Testis (tissue), 2 donors: ENCODE results near the gene CTAG1B.
"Not testable (repeated sequence)": the region's sequence is repeated elsewhere in the genome, so short reads cannot be mapped to it uniquely, and the experiment has no call there.

ENCODE experiments used
- POLR2A ChIP-seq: fragments of 450-650 bp; IDR thresholded peaks from one replicate; pipeline ENCODE4 v1.6.1; 2017; ENCODE audit warnings: antibody characterized with exemption, mild to moderate bottlenecking, moderate library complexity
- TF ChIP-seq, protein P1 (sequence below), 3 experiments: fragments of 450-650 bp in 2 of 3; fragments of 200-600 bp in 1 of 3; sonication (generic) in 1 of 3; IDR thresholded peaks; one replicate each; pipeline ENCODE4 v1.5.1; 2016 to 2019; ENCODE audit warnings: antibody characterized with exemption in 3 of 3, mild to moderate bottlenecking in 2 of 3, moderate library complexity in 1 of 3

DNA sequence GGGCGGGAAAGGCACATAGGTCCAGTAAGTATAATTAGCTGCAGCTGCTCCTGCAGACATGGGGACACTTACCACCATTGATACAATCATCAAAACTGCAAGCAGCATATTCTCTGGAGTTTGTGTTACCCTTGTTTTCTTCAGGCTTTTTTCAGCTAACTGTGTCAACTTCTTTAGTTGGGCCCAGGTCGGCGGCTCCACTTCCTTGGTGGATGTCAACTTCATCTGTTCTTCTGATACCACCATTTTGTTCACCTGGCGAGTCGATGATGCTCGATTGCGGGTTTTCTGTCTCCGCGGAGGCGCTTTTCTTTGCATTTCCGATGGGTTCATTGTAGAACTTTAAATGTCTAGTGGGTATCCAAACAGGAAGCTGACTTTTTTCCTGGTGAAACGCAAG lies 7.9 kb downstream of the CTAG1B start:
- TF ChIP-seq POLR2A, result not testable (repeated sequence)
- TF ChIP-seq, protein P1, sequence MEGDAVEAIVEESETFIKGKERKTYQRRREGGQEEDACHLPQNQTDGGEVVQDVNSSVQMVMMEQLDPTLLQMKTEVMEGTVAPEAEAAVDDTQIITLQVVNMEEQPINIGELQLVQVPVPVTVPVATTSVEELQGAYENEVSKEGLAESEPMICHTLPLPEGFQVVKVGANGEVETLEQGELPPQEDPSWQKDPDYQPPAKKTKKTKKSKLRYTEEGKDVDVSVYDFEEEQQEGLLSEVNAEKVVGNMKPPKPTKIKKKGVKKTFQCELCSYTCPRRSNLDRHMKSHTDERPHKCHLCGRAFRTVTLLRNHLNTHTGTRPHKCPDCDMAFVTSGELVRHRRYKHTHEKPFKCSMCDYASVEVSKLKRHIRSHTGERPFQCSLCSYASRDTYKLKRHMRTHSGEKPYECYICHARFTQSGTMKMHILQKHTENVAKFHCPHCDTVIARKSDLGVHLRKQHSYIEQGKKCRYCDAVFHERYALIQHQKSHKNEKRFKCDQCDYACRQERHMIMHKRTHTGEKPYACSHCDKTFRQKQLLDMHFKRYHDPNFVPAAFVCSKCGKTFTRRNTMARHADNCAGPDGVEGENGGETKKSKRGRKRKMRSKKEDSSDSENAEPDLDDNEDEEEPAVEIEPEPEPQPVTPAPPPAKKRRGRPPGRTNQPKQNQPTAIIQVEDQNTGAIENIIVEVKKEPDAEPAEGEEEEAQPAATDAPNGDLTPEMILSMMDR (IDR thresholded peaks at IDR 0.05), result not testable (repeated sequence)
